ENCODE measurements around the gene TPSB2. TPM values are rescaled to one million over a fixed set of nuclear protein-coding genes. Genes with fewer than 3 reads are reported as not detected.
"Not testable (repeated sequence)": the region's sequence is repeated elsewhere in the genome, so short reads cannot be mapped to it uniquely, and the experiment has no call there.

TPSB2 gene
- total and polyA plus RNA-seq, 8 donors: 0.13 to 55.5 (median 1.6) TPM; not detected in 4

- ATAC-seq (no peak), DNase-seq (no peak)
- intact Hi-C loops (cut with DNase I): no loop called here
- Histone ChIP-seq H3K36me3 (no peaks in the 10 kb centered on the region), H3K4me3 (no peak overlapping the region), H3K27me3 (peaks cover 0 to 26% of the 10 kb centered on the region in 2 donors), H3K27ac (no peak overlapping the region), H3K4me1 (no peaks in the 10 kb centered on the region), H3K9me3 (no peaks in the 10 kb centered on the region)
- TF ChIP-seq CTCF (IDR thresholded peaks at IDR 0.05): no peak
Observed at GRCh38 chr16:1204933-1205332, 25.1 kb downstream of the TPSB2 start.

GRCh38 chr16:1202274-1202673 is 27.7 kb downstream of the TPSB2 start:
- Histone ChIP-seq H3K4me3 (no peak overlapping the region), H3K9me3 (no peaks in the 10 kb centered on the region), H3K36me3 (no peaks in the 10 kb centered on the region), H3K4me1 (no peaks in the 10 kb centered on the region), H3K27ac (no peak overlapping the region), H3K27me3 (peaks cover 0 to 19% of the 10 kb centered on the region in 2 donors)
- DNase-seq (no peak), ATAC-seq (no peak)
- intact Hi-C loops (cut with DNase I): no loop called here
- no peak for TF ChIP-seq CTCF (IDR thresholded peaks at IDR 0.05)

GRCh38 chr16:1201444-1201843 is 28.5 kb downstream of the TPSB2 start:
- Histone ChIP-seq H3K9me3 (no peaks in the 10 kb centered on the region), H3K27ac (no peak overlapping the region), H3K4me3 (no peak overlapping the region), H3K4me1 (no peaks in the 10 kb centered on the region), H3K27me3 (peaks cover 0 to 25% of the 10 kb centered on the region in 2 donors), H3K36me3 (no peaks in the 10 kb centered on the region)
- TF ChIP-seq CTCF (IDR thresholded peaks at IDR 0.05): no peak
- ATAC-seq (no peak), DNase-seq (no peak)
- intact Hi-C loops (cut with DNase I): no loop called here

- no peaks in the 10 kb centered on the region for H3K4me1 ChIP-seq
- H3K4me3 ChIP-seq: no peak overlapping the region
- no peak for ATAC-seq
- no peak overlapping the region for H3K27ac ChIP-seq
- no peak for DNase-seq
- intact Hi-C loops (cut with DNase I): no loop called here
- no peaks in the 10 kb centered on the region for H3K9me3 ChIP-seq
- H3K36me3 ChIP-seq: no peaks in the 10 kb centered on the region
- no peak for TF ChIP-seq CTCF (IDR thresholded peaks at IDR 0.05)
- peaks cover 0 to 22% of the 10 kb centered on the region in 2 donors for H3K27me3 ChIP-seq
Observed at GRCh38 chr16:1200014-1200627, 29.9 kb downstream of the TPSB2 start.

- Histone ChIP-seq H3K4me1 (no peaks in the 10 kb centered on the region), H3K27me3 (peaks cover 0 to 22% of the 10 kb centered on the region in 2 donors), H3K4me3 (no peak overlapping the region), H3K36me3 (no peaks in the 10 kb centered on the region), H3K9me3 (no peaks in the 10 kb centered on the region), H3K27ac (no peak overlapping the region)
- intact Hi-C loops (cut with DNase I): no loop called here
- no peak for ATAC-seq
- TF ChIP-seq CTCF (IDR thresholded peaks at IDR 0.05): no peak
- DNase-seq: no peak
Observed at GRCh38 chr16:1199347-1200013, 30.5 kb downstream of the TPSB2 start.

GRCh38 chr16:1198671-1199346 is 31.2 kb downstream of the TPSB2 start:
- intact Hi-C loops (cut with DNase I); H3K27ac ChIP-seq; DNase-seq: not testable (repeated sequence)

More at GRCh38 chr16:1198671-1199346, 31.2 kb downstream of the TPSB2 start:
- peaks cover 0 to 28% of the 10 kb centered on the region in 2 donors for H3K27me3 ChIP-seq
- not testable (repeated sequence) for H3K9me3 ChIP-seq, H3K36me3 ChIP-seq, ATAC-seq, H3K4me1 ChIP-seq, H3K4me3 ChIP-seq

Data from left lung (tissue), 10 donors.